Measurements from ENCODE around the gene TEDDM1.
"Not testable (repeated sequence)": the region's sequence is repeated elsewhere in the genome, so short reads cannot be mapped to it uniquely, and the experiment has no call there.

TEDDM1 gene

GRCh38 chr1:182400567-182400966 is at the start of gene TEDDM1:
TSS of gene TEDDM1 (minus strand) at chr1:182400667. CDS start at chr1:182400485, 182 bp downstream.
- DNase-seq, result no peak

GRCh38 chr1:182450087-182450486 is 49.6 kb upstream of the TEDDM1 start, which contains the start of gene RGSL1:
TSS of gene RGSL1 (plus strand) at chr1:182450146. CDS start at chr1:182450166, 20 bp downstream.
- DNase-seq, result no peak

- no peak for DNase-seq
Observed at GRCh38 chr1:182447660-182448059, 47.2 kb upstream of the TEDDM1 start.

GRCh38 chr1:182447124-182447523 is 46.7 kb upstream of the TEDDM1 start:
- not testable (repeated sequence) for DNase-seq

GRCh38 chr1:182446033-182446669 is 45.7 kb upstream of the TEDDM1 start:
- DNase-seq, result no peak

GRCh38 chr1:182444497-182444896 is 44.0 kb upstream of the TEDDM1 start:
- DNase-seq, result no peak

- no peak for DNase-seq
Observed at GRCh38 chr1:182442333-182442732, 41.9 kb upstream of the TEDDM1 start.

- DNase-seq, result no peak
Observed at GRCh38 chr1:182441719-182442118, 41.3 kb upstream of the TEDDM1 start.

- DNase-seq, result no peak
Observed at GRCh38 chr1:182438326-182438725, 37.9 kb upstream of the TEDDM1 start.

GRCh38 chr1:182433580-182433979 is 33.1 kb upstream of the TEDDM1 start:
- DNase-seq, result no peak

GRCh38 chr1:182431278-182431677 is 30.8 kb upstream of the TEDDM1 start:
- no peak for DNase-seq

GRCh38 chr1:182430263-182431068 is 30.0 kb upstream of the TEDDM1 start:
- peak; percentile 59 for DNase-seq

GRCh38 chr1:182428043-182428442 is 27.6 kb upstream of the TEDDM1 start:
- no peak for DNase-seq

- DNase-seq, result no peak
Observed at GRCh38 chr1:182426442-182427430, 26.3 kb upstream of the TEDDM1 start.

GRCh38 chr1:182415789-182416188 is 15.3 kb upstream of the TEDDM1 start:
- DNase-seq, result no peak

GRCh38 chr1:182413969-182414368 is 13.5 kb upstream of the TEDDM1 start:
- no peak for DNase-seq

- DNase-seq, result no peak
Observed at GRCh38 chr1:182413486-182413885, 13.0 kb upstream of the TEDDM1 start.

- no peak for DNase-seq
Observed at GRCh38 chr1:182410620-182411273, 10.3 kb upstream of the TEDDM1 start.

- no peak for DNase-seq
Observed at GRCh38 chr1:182410138-182410537, 9.7 kb upstream of the TEDDM1 start.

GRCh38 chr1:182408435-182409075 is 8.1 kb upstream of the TEDDM1 start:
- no peak for DNase-seq

GRCh38 chr1:182407724-182408123 is 7.3 kb upstream of the TEDDM1 start:
- DNase-seq, result no peak

- no peak for DNase-seq
Observed at GRCh38 chr1:182406012-182406411, 5.5 kb upstream of the TEDDM1 start.
